Urothelium cell line (cell line): ENCODE measurements around the gene SMIM35.

ENCODE experiments used
- DNase-seq: peaks from one replicate; pipeline ENCODE4 v3.0.0; 2011; ENCODE audit warnings: low spot score, mixed read lengths
- FAIRE-seq: peaks from 2 replicates; lab custom pipeline; 2011; peaks lifted over from hg19 to GRCh38; lab: Jason Lieb, UNC

SMIM35 gene

GRCh38 chr11:118086913-118087768 is at the start of gene SMIM35:
TSS of gene SMIM35 (minus strand) at chr11:118086963. CDS start at chr11:118086757, 206 bp downstream.
- FAIRE-seq (no peak), DNase-seq (no peak)

GRCh38 chr11:118136341-118136740 is 49.6 kb upstream of the SMIM35 start:
- FAIRE-seq (no peak), DNase-seq (no peak)

GRCh38 chr11:118135796-118136165 is 49.0 kb upstream of the SMIM35 start:
- no peak for FAIRE-seq
- DNase-seq = no peak

GRCh38 chr11:118135051-118135795 is 48.5 kb upstream of the SMIM35 start:
- no peak for DNase-seq
- FAIRE-seq = no peak

- DNase-seq (no peak), FAIRE-seq (no peak)
These were observed 47.1 kb upstream of the SMIM35 start for GRCh38 chr11:118133816-118134215.

GRCh38 chr11:118132385-118133151 is 45.8 kb upstream of the SMIM35 start:
- FAIRE-seq (no peak), DNase-seq (no peak)

- FAIRE-seq (no peak), DNase-seq (no peak)
These were observed 42.9 kb upstream of the SMIM35 start for GRCh38 chr11:118129471-118130172.

GRCh38 chr11:118128721-118129470 is 42.1 kb upstream of the SMIM35 start:
- no peak for DNase-seq
- no peak for FAIRE-seq

- FAIRE-seq (no peak), DNase-seq (no peak)
These were observed 41.5 kb upstream of the SMIM35 start for GRCh38 chr11:118128310-118128709.

- FAIRE-seq (no peak), DNase-seq (no peak)
These were observed 39.5 kb upstream of the SMIM35 start for GRCh38 chr11:118126082-118126838.

- FAIRE-seq = no peak
- no peak for DNase-seq
These were observed 38.3 kb upstream of the SMIM35 start for GRCh38 chr11:118124929-118125535.

- no peak for DNase-seq
- no peak for FAIRE-seq
These were observed 34.0 kb upstream of the SMIM35 start for GRCh38 chr11:118120793-118121192.

- no peak for DNase-seq
These were observed 31.2 kb upstream of the SMIM35 start for GRCh38 chr11:118117790-118118601.

GRCh38 chr11:118115048-118115447 is 28.3 kb upstream of the SMIM35 start:
- FAIRE-seq (no peak), DNase-seq (no peak)

More at GRCh38 chr11:118117790-118118601, 31.2 kb upstream of the SMIM35 start:
- FAIRE-seq = no peak

GRCh38 chr11:118114266-118114665 is 27.5 kb upstream of the SMIM35 start:
- no peak for DNase-seq
- FAIRE-seq = no peak

- no peak for DNase-seq
These were observed 26.1 kb upstream of the SMIM35 start for GRCh38 chr11:118112711-118113430.

GRCh38 chr11:118111744-118112035 is 24.9 kb upstream of the SMIM35 start:
- FAIRE-seq (no peak), DNase-seq (no peak)

More at GRCh38 chr11:118112711-118113430, 26.1 kb upstream of the SMIM35 start:
- no peak for FAIRE-seq
